Spleen (tissue), 7 donors: Measurements from ENCODE around the gene SBSN.

ENCODE experiments used
- POLR2A ChIP-seq, 3 donors: fragments of 450-650 bp; IDR thresholded peaks; one replicate each; pipeline ENCODE4 v1.5.1; 2017; ENCODE audit warnings: antibody characterized with exemption in 3 of 3, mild to moderate bottlenecking in 1 of 3
- TF ChIP-seq, protein P1 (sequence below), 11 experiments: fragments of 200-600 bp in 7 of 11; fragments of 450-650 bp in 4 of 11; sonication (generic) in 4 of 11; IDR thresholded peaks in 8 of 11; conservative IDR thresholded peaks in 3 of 11; 1 replicate in 7 of 11; 2 replicates in 4 of 11; pipeline versions ENCODE4 v1.4.0 to v1.8.0; 2016 to 2021; ENCODE audit warnings: antibody characterized with exemption in 11 of 11, inconsistent platforms in 4 of 11, mild to moderate bottlenecking in 1 of 11
- donor health status: DM: no; HTN: no; CAD: no; lungs with moderate emphysema.
- donor health status: DM: no; HTN: no; CAD: no.
- donor health status: DM: no; HTN: no; CAD: no.

DNA sequence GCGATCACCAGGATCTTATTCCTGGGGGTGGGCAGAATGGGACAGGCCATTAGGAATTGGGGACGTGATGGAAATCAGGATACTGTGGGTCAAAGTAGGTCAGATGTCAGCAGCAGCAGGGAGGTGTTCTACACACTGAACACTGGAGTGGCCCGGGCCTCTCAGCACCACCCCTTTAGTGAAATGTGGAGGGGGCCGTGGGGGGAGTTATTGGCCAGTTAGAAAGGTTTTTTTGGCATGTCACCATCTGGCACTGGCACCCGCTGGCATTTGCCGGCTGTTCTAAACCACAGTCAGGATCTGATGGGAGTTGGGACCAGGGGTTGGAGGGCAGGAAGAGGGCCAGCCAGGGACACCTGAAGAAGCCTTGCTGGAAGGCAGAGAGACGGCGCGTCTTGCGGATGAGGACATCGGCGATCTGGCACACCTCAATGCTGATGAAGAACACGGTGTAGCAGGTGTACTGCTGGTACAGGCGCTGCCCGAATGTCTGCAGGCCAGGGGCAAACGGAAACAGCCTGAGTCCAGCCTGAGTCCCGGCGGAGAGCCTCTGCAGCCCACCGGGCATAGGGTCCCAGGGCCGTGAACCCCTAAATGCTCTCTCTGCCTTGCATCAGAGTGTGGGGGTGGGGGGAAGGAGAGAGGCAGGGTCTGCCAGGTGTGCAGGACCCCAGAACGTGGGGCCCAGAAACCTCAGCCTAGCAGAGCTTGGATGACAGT is 23.1 kb upstream of the SBSN start:
- TF ChIP-seq, protein P1, sequence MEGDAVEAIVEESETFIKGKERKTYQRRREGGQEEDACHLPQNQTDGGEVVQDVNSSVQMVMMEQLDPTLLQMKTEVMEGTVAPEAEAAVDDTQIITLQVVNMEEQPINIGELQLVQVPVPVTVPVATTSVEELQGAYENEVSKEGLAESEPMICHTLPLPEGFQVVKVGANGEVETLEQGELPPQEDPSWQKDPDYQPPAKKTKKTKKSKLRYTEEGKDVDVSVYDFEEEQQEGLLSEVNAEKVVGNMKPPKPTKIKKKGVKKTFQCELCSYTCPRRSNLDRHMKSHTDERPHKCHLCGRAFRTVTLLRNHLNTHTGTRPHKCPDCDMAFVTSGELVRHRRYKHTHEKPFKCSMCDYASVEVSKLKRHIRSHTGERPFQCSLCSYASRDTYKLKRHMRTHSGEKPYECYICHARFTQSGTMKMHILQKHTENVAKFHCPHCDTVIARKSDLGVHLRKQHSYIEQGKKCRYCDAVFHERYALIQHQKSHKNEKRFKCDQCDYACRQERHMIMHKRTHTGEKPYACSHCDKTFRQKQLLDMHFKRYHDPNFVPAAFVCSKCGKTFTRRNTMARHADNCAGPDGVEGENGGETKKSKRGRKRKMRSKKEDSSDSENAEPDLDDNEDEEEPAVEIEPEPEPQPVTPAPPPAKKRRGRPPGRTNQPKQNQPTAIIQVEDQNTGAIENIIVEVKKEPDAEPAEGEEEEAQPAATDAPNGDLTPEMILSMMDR (IDR thresholded peaks at IDR 0.05 in 8 of 11, conservative IDR thresholded peaks at IDR 0.05 in 3 of 11): no peak
- TF ChIP-seq POLR2A (IDR thresholded peaks at IDR 0.05): no peak
